Heart right ventricle (tissue), 16 donors: ENCODE results near the gene PRELID3B. TPM values are rescaled to one million over a fixed set of nuclear protein-coding genes. Genes with fewer than 3 reads are reported as not detected.

Experiments used
- ATAC-seq, 8 donors: fragments of 200-7000 bp; cut with Tn5 transposase; one replicate each; pipeline ENCODE4 v1.9.1; 2020; ENCODE audit warnings: mild to moderate bottlenecking in 8 of 8, moderate library complexity in 8 of 8, moderate number of reproducible peaks in 1 of 8
- DNase-seq, 2 donors: peaks; one replicate each; pipeline ENCODE4 v3.0.0-alpha.2; 2020
- H3K27ac ChIP-seq, 10 donors: fragments of 200-600 bp; sonication (generic) in 2 of 10; one replicate each; pipeline versions ENCODE4 v1.5.0 to v1.8.0; 2020 to 2022; ENCODE audit warnings: mild to moderate bottlenecking in 3 of 10
- H3K27me3 ChIP-seq, 7 donors: fragments of 200-600 bp; one replicate each; pipeline ENCODE4 v1.8.0; 2021 to 2022; ENCODE audit warnings: mild to moderate bottlenecking in 2 of 7
- H3K36me3 ChIP-seq, 9 donors: fragments of 200-600 bp; sonication (generic) in 1 of 9; one replicate each; pipeline versions ENCODE4 v1.5.0 to v1.8.0; 2020 to 2022; ENCODE audit warnings: mild to moderate bottlenecking in 2 of 9
- H3K4me1 ChIP-seq, 9 donors: fragments of 200-600 bp; sonication (generic) in 1 of 9; one replicate each; pipeline versions ENCODE4 v1.5.0 to v1.8.0; 2020 to 2022; ENCODE audit warnings: mild to moderate bottlenecking in 4 of 9
- H3K4me3 ChIP-seq, 10 donors: fragments of 200-600 bp; sonication (generic) in 2 of 10; one replicate each; pipeline versions ENCODE4 v1.5.0 to v1.8.0; 2020 to 2022; ENCODE audit warnings: mild to moderate bottlenecking in 7 of 10, moderate library complexity in 2 of 10
- H3K9me3 ChIP-seq, 11 donors: fragments of 200-600 bp in 10 of 11; sonication (generic) in 2 of 11; one replicate each; pipeline versions ENCODE4 v1.5.0 to v1.8.0; 2013 to 2022; ENCODE audit warnings: mild to moderate bottlenecking in 2 of 11, control low read depth in 1 of 11, moderate library complexity in 1 of 11
- CTCF ChIP-seq, 9 donors: fragments of 200-600 bp; sonication (generic) in 2 of 9; IDR thresholded peaks; one replicate each; pipeline versions ENCODE4 v1.5.0 to v1.8.0; 2021 to 2022; ENCODE audit warnings: antibody characterized with exemption in 9 of 9, mild to moderate bottlenecking in 5 of 9, moderate library complexity in 1 of 9
- WGBS, 2 donors: extraction: QIAGEN DNeasy Blood & Tissue Kit; methylation state at CpG; one replicate each; pipeline ENCODE4 v1.1.7; 2013; ENCODE audit warnings: inconsistent platforms in 1 of 2; 5-methylcytosine and 5-hydroxymethylcytosine counted together
- intact Hi-C, 10 donors: fragments of 100-400 bp; cut with DNase I; formaldehyde crosslinking; loops; one replicate each; pipeline versions ENCODE4 v1.11.1 to v1.14.2; 2022
- polyA plus RNA-seq, 2 donors: library from polyadenylated mRNA; stranded (reverse); fragments of 200-250 nt; gene quantifications; one replicate each; pipeline ENCODE4 v1.2.3, GENCODE V29; 2013
- total RNA-seq, 10 donors: library from RNA; stranded (reverse); fragmentation: NEBNext Ultra II Directional in 3 of 10; extraction: Animal tissue kit (Norgen Biotek cat#: 25700) in 3 of 10; gene quantifications; one replicate each; pipeline versions ENCODE4 v1.2.1 to v1.2.4, GENCODE V29; 2021 to 2023
- donor health status: Arrhythmogenic right ventricular cardiomyopathy.
- donor health status: ischemic (EF 13 %, LVEDD 7.1; RV severe dilation, severe dysfunction).
- donor health status: healthy with polysubstance abuse.
- donor health status: DM: no; HTN: yes; CAD: no.
- donor health status: DM: no; HTN: no; CAD: no.
- donor health status: ischemic (EF 25% LVEDD 6.9; RV normal size, moderate dysfunction).
- donor health status: ischemic (EF 25% LVEDD 5.7; RV mildly dilated, moderate dysfunction).
- donor health status: healthy.
- donor health status: DM: yes; HTN: yes; CAD: no.
- donor health status: Ischemic cardiomyopathy.
- donor health status: ischemic (EF 35%, LVEDD 5.7; RV mildly dilated, moderate dysfunction).
- donor health status: nonischemic (EF 11% LVEDD 7.7; RV severe dilation, severe dysfunction).
- donor health status: DM: yes; HTN: yes; CAD: no.
- donor health status: PGD.
- donor health status: ischemic (EF 29% LVEDD 5.4; RV normal size, mild dysfunction).
- donor health status: nonischemic (EF 23%, LVEDD 6.1; RV moderate dilation, normal function).

The PRELID3B gene
- total and polyA plus RNA-seq, 12 donors = 11.5 to 55.9 (median 45.3) TPM

- DNase-seq (no peak), ATAC-seq (peak in 3 of 8 donors; percentile 1 to 12 (median 2))
- intact Hi-C loops = loop anchor here in 8 of 10 donors (2.0 to 10.0 kb wide), 9 partner anchors 45 to 648 kb away; partner anchors contain the start of genes NELFCD (in 2 of the 8), STX16 (in 1 of the 8) and VAPB (in 1 of the 8)
- peaks cover 0 to 77% (median 47%) of the 10 kb centered on the region in 9 donors for H3K36me3 ChIP-seq
- H3K9me3 ChIP-seq = no peaks in the 10 kb centered on the region
- TF ChIP-seq CTCF (IDR thresholded peaks at IDR 0.05) = peak in 4 of 9 donors; percentile 8 to 25 (median 17)
- peaks cover 17 to 51% (median 45%) of the 10 kb centered on the region in 9 donors for H3K4me1 ChIP-seq
- H3K27me3 ChIP-seq = no peaks in the 10 kb centered on the region
- peak overlapping the region; percentile 55 to 96 (median 82) for H3K4me3 ChIP-seq
- H3K27ac ChIP-seq = peak overlapping the region; percentile 78 to 96 (median 94)
- WGBS, 2 donors = 0 to 1% methylated on average over 13 of the region's 13 CpGs
Observed at GRCh38 chr20:59032713-59033059, 9.9 kb downstream of the PRELID3B start.

GRCh38 chr20:59032023-59032712 lies 10.4 kb downstream of the PRELID3B start, which contains the start of gene ATP5F1E:
TSS of gene ATP5F1E (minus strand) at chr20:59032335. CDS start at chr20:59032251, 84 bp downstream.
- Histone ChIP-seq H3K27ac (peak within 1 kb of the TSS; percentile 83 to 96 (median 94)), H3K36me3 (peaks cover 0 to 77% (median 42%) of the 10 kb centered on the region in 9 donors), H3K27me3 (no peaks in the 10 kb centered on the region), H3K4me1 (peaks cover 17 to 56% (median 47%) of the 10 kb centered on the region in 9 donors), H3K4me3 (peak within 1 kb of the TSS; percentile 55 to 96 (median 82)), H3K9me3 (no peaks in the 10 kb centered on the region)
- DNase-seq (peak; percentile 95 to 97), ATAC-seq (peak; percentile 99 to 100 (median 100))
- intact Hi-C loops = loop anchor here in 8 of 10 donors (2.0 to 10.0 kb wide), 9 partner anchors 45 to 647 kb away; partner anchors contain the start of genes NELFCD (in 2 of the 8), STX16 (in 1 of the 8) and VAPB (in 1 of the 8)
- no peak for TF ChIP-seq CTCF (IDR thresholded peaks at IDR 0.05)
- WGBS, 2 donors = 1% methylated on average over 85 to 86 of the region's 86 CpGs

- H3K36me3 ChIP-seq = peaks cover 0 to 77% (median 38%) of the 10 kb centered on the region in 9 donors
- WGBS, 2 donors = 18 to 22% methylated on average over 13 of the region's 13 CpGs
- no peak for TF ChIP-seq CTCF (IDR thresholded peaks at IDR 0.05)
- no peak for ATAC-seq
- peak overlapping the region; percentile 83 to 96 (median 94) for H3K27ac ChIP-seq
- no peak for DNase-seq
- H3K27me3 ChIP-seq = no peaks in the 10 kb centered on the region
- H3K4me3 ChIP-seq = peak overlapping the region; percentile 48 to 96 (median 82)
- H3K4me1 ChIP-seq = peaks cover 17 to 62% (median 51%) of the 10 kb centered on the region in 9 donors
- H3K9me3 ChIP-seq = no peaks in the 10 kb centered on the region
- intact Hi-C loops = loop anchor here in 9 of 10 donors (1.0 to 10.0 kb wide), 10 partner anchors 44 to 647 kb away; partner anchors contain the start of genes NELFCD (in 3 of the 9), STX16 (in 1 of the 9) and VAPB (in 1 of the 9)
Observed at GRCh38 chr20:59031564-59032022, 11.0 kb downstream of the PRELID3B start.

GRCh38 chr20:59030911-59031563 lies 11.5 kb downstream of the PRELID3B start:
- Histone ChIP-seq H3K27me3 (no peaks in the 10 kb centered on the region), H3K4me1 (peaks cover 17 to 67% (median 51%) of the 10 kb centered on the region in 9 donors), H3K27ac (peak overlapping the region in 9 of 10 donors; percentile 14 to 96 (median 94)), H3K4me3 (peak overlapping the region; percentile 48 to 96 (median 82)), H3K9me3 (no peaks in the 10 kb centered on the region), H3K36me3 (peaks cover 0 to 77% (median 33%) of the 10 kb centered on the region in 9 donors)
- ATAC-seq (no peak), DNase-seq (no peak)
- TF ChIP-seq CTCF (IDR thresholded peaks at IDR 0.05) = no peak
- WGBS, 2 donors = 73 to 74% methylated on average over 7 of the region's 7 CpGs
- intact Hi-C loops = loop anchor here in 9 of 10 donors (1.0 to 10.0 kb wide), 9 partner anchors 44 to 646 kb away; partner anchors contain the start of genes NELFCD (in 3 of the 9), STX16 (in 1 of the 9) and VAPB (in 1 of the 9)
